IMR-90 (cell line): ENCODE data around the gene GALNT9. TPM values are rescaled to one million over a fixed set of nuclear protein-coding genes. Genes with fewer than 3 reads are reported as not detected.

Experiments used
- ATAC-seq: fragments of 200-7000 bp; cut with Tn5 transposase; 2 replicates; pipeline ENCODE4 v1.9.1; 2020; ENCODE audit warnings: low read depth, mild to moderate bottlenecking, moderate library complexity
- BruUV-seq: library from RNA; stranded (reverse); fragments of 400-500 nt; replicated peaks from 2 replicates; lab custom pipeline; 2021; lab: Mats Ljungman, UMichigan
- CTCF ChIA-PET: fragments of 300-600 bp; formaldehyde crosslinking; extraction: SDS; loops from one replicate; lab custom pipeline; 2021; ENCODE audit warnings: antibody characterized with exemption; lab: Yijun Ruan, JAX
- POLR2A ChIA-PET: fragments of 300-600 bp; sonication (Branson Sonifier 250); formaldehyde crosslinking; loops from one replicate; lab custom pipeline; 2022; ENCODE audit warnings: antibody characterized with exemption; ENCODE audit not compliant: unreplicated experiment; lab: Charles Lee
- DNase-seq: peaks from one replicate; pipeline ENCODE4 v3.0.0; 2013
- H2AFZ ChIP-seq: replicated peaks from 2 replicates; pipeline ENCODE3; 2013; ENCODE audit warnings: low read length, mild to moderate bottlenecking; ENCODE audit not compliant: poor library complexity
- H2AK5ac ChIP-seq: 2 replicates; pipeline ENCODE4 v1.6.1; 2013; ENCODE audit warnings: low read depth, low read length, inconsistent platforms
- H2AK9ac ChIP-seq: replicated peaks from 2 replicates; pipeline ENCODE3; 2013; ENCODE audit warnings: mild to moderate bottlenecking, low read depth, low read length, moderate library complexity; ENCODE audit not compliant: poor library complexity
- H2BK120ac ChIP-seq: 2 replicates; pipeline ENCODE4 v1.6.1; 2013; ENCODE audit warnings: low read depth, low read length, inconsistent platforms
- H2BK15ac ChIP-seq: 3 replicates; pipeline ENCODE4 v1.6.1; 2013; ENCODE audit warnings: low read depth, low read length, inconsistent platforms
- H2BK20ac ChIP-seq: 2 replicates; pipeline ENCODE4 v1.6.1; 2013; ENCODE audit warnings: low read depth, mild to moderate bottlenecking, inconsistent platforms, low read length, moderate library complexity
- H2BK5ac ChIP-seq: 2 replicates; pipeline ENCODE4 v1.6.1; 2013; ENCODE audit warnings: mild to moderate bottlenecking, low read depth, low read length, inconsistent platforms; ENCODE audit not compliant: poor library complexity, severe bottlenecking
- H3K14ac ChIP-seq: replicated peaks from 2 replicates; pipeline ENCODE4 v1.6.1; 2013; ENCODE audit warnings: low read depth, low read length, inconsistent platforms
- H3K18ac ChIP-seq: 2 replicates; pipeline ENCODE4 v1.6.1; 2013; ENCODE audit warnings: low read depth, low read length, control low read depth
- H3K23ac ChIP-seq: 2 replicates; pipeline ENCODE4 v1.6.1; 2013; ENCODE audit warnings: low read depth, low read length, inconsistent platforms
- H3K27ac ChIP-seq: 2 replicates; pipeline ENCODE4 v1.5.1; 2013; ENCODE audit warnings: mild to moderate bottlenecking, control low read depth, low read length; ENCODE audit not compliant: insufficient read depth
- H3K27me3 ChIP-seq: 2 replicates; pipeline ENCODE4 v1.6.1; 2013; ENCODE audit warnings: low read length; ENCODE audit not compliant: control insufficient read depth, insufficient read depth
- H3K36me3 ChIP-seq: 2 replicates; pipeline ENCODE4 v1.6.1; 2013; ENCODE audit warnings: low read length, mixed read lengths; ENCODE audit not compliant: control insufficient read depth, insufficient read depth
- H3K4ac ChIP-seq: 2 replicates; pipeline ENCODE4 v1.6.1; 2013; ENCODE audit warnings: low read depth, low read length, inconsistent platforms
- H3K4me1 ChIP-seq: 2 replicates; pipeline ENCODE4 v1.6.1; 2013; ENCODE audit warnings: low read length, mixed read lengths; ENCODE audit not compliant: control insufficient read depth, insufficient read depth
- H3K4me2 ChIP-seq: 2 replicates; pipeline ENCODE4 v1.6.1; 2013; ENCODE audit warnings: low read depth, mild to moderate bottlenecking, control low read depth, low read length, moderate library complexity
- H3K4me3 ChIP-seq: 2 replicates; pipeline ENCODE4 v1.5.1; 2013; ENCODE audit warnings: low read depth, mild to moderate bottlenecking, control low read depth, low read length, moderate library complexity; ENCODE audit not compliant: insufficient read depth
- H3K56ac ChIP-seq: 2 replicates; pipeline ENCODE4 v1.6.1; 2013; ENCODE audit warnings: low read length, inconsistent platforms; ENCODE audit not compliant: insufficient read depth; ENCODE audit errors: extremely low read depth
- H3K79me1 ChIP-seq, 2 experiments: 2 replicates each; pipeline ENCODE4 v1.6.1; 2013; ENCODE audit warnings: low read length in 2 of 2, inconsistent platforms in 1 of 2, low read depth in 1 of 2
- H3K9ac ChIP-seq: 2 replicates; pipeline ENCODE4 v1.6.1; 2013; ENCODE audit warnings: low read depth, low read length, control low read depth
- H3K9me1 ChIP-seq: 2 replicates; pipeline ENCODE4 v1.6.1; 2013; ENCODE audit warnings: low read length, inconsistent platforms; ENCODE audit not compliant: insufficient read depth
- H3K9me3 ChIP-seq: 2 replicates; pipeline ENCODE4 v1.6.1; 2013; ENCODE audit warnings: low read length; ENCODE audit not compliant: control insufficient read depth, insufficient read depth
- H4K20me1 ChIP-seq: 2 replicates; pipeline ENCODE4 v1.6.1; 2013; ENCODE audit warnings: low read length, inconsistent platforms; ENCODE audit not compliant: insufficient read depth
- H4K5ac ChIP-seq: 2 replicates; pipeline ENCODE4 v1.6.1; 2013; ENCODE audit warnings: mild to moderate bottlenecking, low read depth, low read length, control low read depth
- H4K8ac ChIP-seq, 2 experiments: 2 replicates each; pipeline ENCODE4 v1.6.1; 2013; ENCODE audit warnings: low read depth in 2 of 2, low read length in 2 of 2, control low read depth in 1 of 2, inconsistent platforms in 1 of 2
- H4K91ac ChIP-seq: 2 replicates; pipeline ENCODE4 v1.6.1; 2013; ENCODE audit warnings: low read depth, low read length, inconsistent platforms; ENCODE audit not compliant: insufficient read depth
- BHLHE40 ChIP-seq: fragments of 150-350 bp; IDR thresholded peaks from 2 replicates; pipeline ENCODE4 v1.6.1; 2016; ENCODE audit warnings: mild to moderate bottlenecking, low read depth, low read length
- CEBPB ChIP-seq: IDR thresholded peaks from 2 replicates; pipeline ENCODE4 v1.6.1; 2012; ENCODE audit warnings: low read depth, low read length, improper control_type of control experiment
- CHD1 ChIP-seq: IDR thresholded peaks from 2 replicates; pipeline ENCODE4 v1.6.1; 2012; ENCODE audit warnings: low read depth, low read length, improper control_type of control experiment
- CTCF ChIP-seq: conservative IDR thresholded peaks from 2 replicates; pipeline ENCODE4 v1.5.1; 2012; ENCODE audit warnings: mild to moderate bottlenecking, low read depth, low read length, improper control_type of control experiment
- ELK1 ChIP-seq: fragments of 150-350 bp; IDR thresholded peaks from 2 replicates; pipeline ENCODE4 v1.6.1; 2016; ENCODE audit warnings: low read depth, mild to moderate bottlenecking, low read length, moderate library complexity, borderline replicate concordance
- FOS ChIP-seq: fragments of 150-350 bp; IDR thresholded peaks from 2 replicates; pipeline ENCODE4 v1.6.1; 2016; ENCODE audit warnings: low read depth, low read length
- MAFK ChIP-seq: IDR thresholded peaks from 2 replicates; pipeline ENCODE4 v1.6.1; 2012; ENCODE audit warnings: low read depth, low read length, improper control_type of control experiment
- MAZ ChIP-seq: IDR thresholded peaks from 2 replicates; pipeline ENCODE4 v1.6.1; 2012; ENCODE audit warnings: low read depth, mild to moderate bottlenecking, low read length, improper control_type of control experiment, moderate library complexity, borderline replicate concordance
- MXI1 ChIP-seq: IDR thresholded peaks from 2 replicates; pipeline ENCODE4 v1.6.1; 2012; ENCODE audit warnings: low read depth, mild to moderate bottlenecking, low read length, moderate library complexity, borderline replicate concordance
- NFE2L2 ChIP-seq: fragments of 150-350 bp; IDR thresholded peaks from 2 replicates; pipeline ENCODE4 v1.6.1; 2016; ENCODE audit warnings: low read depth, mild to moderate bottlenecking, low read length
- POLR2A ChIP-seq: IDR thresholded peaks from 2 replicates; pipeline ENCODE4 v1.6.1; 2012; ENCODE audit warnings: mild to moderate bottlenecking, low read depth, low read length
- RAD21 ChIP-seq: IDR thresholded peaks from 2 replicates; pipeline ENCODE4 v1.6.1; 2012; ENCODE audit warnings: low read length, improper control_type of control experiment
- RCOR1 ChIP-seq: IDR thresholded peaks from 2 replicates; pipeline ENCODE4 v1.6.1; 2012; ENCODE audit warnings: mild to moderate bottlenecking, low read length, improper control_type of control experiment; ENCODE audit not compliant: insufficient replicate concordance
- RFX5 ChIP-seq: IDR thresholded peaks from 2 replicates; pipeline ENCODE4 v1.8.0; 2012; ENCODE audit warnings: low read depth, mild to moderate bottlenecking, low read length, moderate library complexity
- SMC3 ChIP-seq: fragments of 150-350 bp; IDR thresholded peaks from 2 replicates; pipeline ENCODE4 v1.6.1; 2016; ENCODE audit warnings: low read depth, mild to moderate bottlenecking, antibody characterized with exemption, low read length, moderate library complexity
- USF2 ChIP-seq: fragments of 150-350 bp; IDR thresholded peaks from 2 replicates; pipeline ENCODE4 v1.6.1; 2017; ENCODE audit warnings: mild to moderate bottlenecking, antibody characterized with exemption, low read length, low read depth
- WGBS, 2 experiments: methylation state at CpG; one replicate each; pipeline versions ENCODE4 v1.1.5 to v1.1.7; 2013; ENCODE audit warnings: missing lambda C conversion rate in 2 of 2; ENCODE audit not compliant: insufficient read length in 1 of 2; ENCODE audit errors: extremely low coverage in 2 of 2; 5-methylcytosine and 5-hydroxymethylcytosine counted together
- dilution Hi-C: fragments of 300-500 bp; cut with HindIII; formaldehyde crosslinking; loops from one replicate; pipeline ENCODE4 v1.14.3; 2018; ENCODE audit warnings: low sequenced_read_pairs; ENCODE audit not compliant: unreplicated experiment
- in situ Hi-C: fragments of 300-500 bp; cut with MboI; formaldehyde crosslinking; loops from 3 replicates; pipeline ENCODE4 v1.14.3; 2019; ENCODE audit warnings: low sequenced_read_pairs, inconsistent platforms, mixed read lengths
- intact Hi-C: fragments of 100-400 bp; cut with micrococcal nuclease; formaldehyde crosslinking; loops from 2 replicates; pipeline ENCODE4 v1.10.0; 2022
- polyA plus RNA-seq, 3 experiments: library from polyadenylated mRNA; depleted of rRNA; stranded (reverse); fragments of >200 nt; gene quantifications; 2 replicates each; pipeline ENCODE4 v1.2.3, GENCODE V29; 2012; ENCODE audit warnings: low replicate concordance in 1 of 3
- total RNA-seq: library from RNA; depleted of rRNA; stranded (reverse); fragments of >200 nt; gene quantifications from 2 replicates; pipeline ENCODE4 v1.2.3, GENCODE V29; 2012

Gene GALNT9
- total and polyA plus RNA-seq, 2 of the 4 experiments (the other 2 are of a cell fraction), result under 0.01 to 0.12 TPM

- Histone ChIP-seq H3K27ac (no peak overlapping the region), H3K23ac (no peak overlapping the region), H3K18ac (no peak overlapping the region), H3K9me3 (peaks cover 13% of the 10 kb centered on the region), H3K9ac (no peak overlapping the region), H3K4ac (no peak overlapping the region), H4K8ac (no peak overlapping the region), H2BK120ac (no peak overlapping the region), H3K14ac (no peak overlapping the region), H3K56ac (no peak overlapping the region), H3K4me1 (no peaks in the 10 kb centered on the region), H2AFZ (no peak overlapping the region), H4K20me1 (no peaks in the 10 kb centered on the region), H4K91ac (no peak overlapping the region), H2BK20ac (no peak overlapping the region), H2AK9ac (no peak overlapping the region), H3K4me2 (no peak overlapping the region), H2BK5ac (no peak overlapping the region), H3K36me3 (no peaks in the 10 kb centered on the region), H3K4me3 (no peak overlapping the region), H3K9me1 (no peaks in the 10 kb centered on the region), H4K5ac (no peak overlapping the region), H3K79me1 (no peaks in the 10 kb centered on the region), H3K27me3 (peaks cover 5% of the 10 kb centered on the region; the same call in 1 of the 2 replicates), H2BK15ac (no peak overlapping the region), H2AK5ac (no peak overlapping the region)
- in situ Hi-C loops, result no loop called here
- dilution Hi-C loops, result no loop called here
- no peak for DNase-seq
- BruUV-seq, result no TSS peak
- CTCF ChIA-PET, result no interaction called here
- no peak for ATAC-seq
- POLR2A ChIA-PET, result no interaction called here
- intact Hi-C loops, result no loop called here
- WGBS, 2 experiments, result 80% methylated on average over 9 of the region's 11 CpGs; no CpG with 5 or more reads in 1 of the 2 experiments
- TF ChIP-seq CTCF (no peak), RFX5 (no peak), POLR2A (no peak), SMC3 (no peak), ELK1 (no peak), RAD21 (no peak), RCOR1 (no peak), BHLHE40 (no peak), CHD1 (no peak), FOS (no peak), CEBPB (no peak), USF2 (no peak), MAZ (no peak), MXI1 (no peak), MAFK (no peak), NFE2L2 (no peak)
Measured at GRCh38 chr12:132344181-132344580, 14.8 kb upstream of the GALNT9 start.
